GM19035 (cell line): ENCODE data around the gene SNPH.

Experiments
- ATAC-seq: cut with Tn5 transposase; IDR thresholded peaks from one replicate; pipeline ENCODE4 v1.9.1; 2021; ENCODE audit not compliant: unreplicated experiment

SNPH gene

GRCh38 chr20:1305712-1306111, 39.6 kb downstream of the SNPH start:
- no peak for ATAC-seq

GRCh38 chr20:1306316-1307135, 40.4 kb downstream of the SNPH start:
- ATAC-seq: no peak

GRCh38 chr20:1307171-1307570, 41.1 kb downstream of the SNPH start:
- no peak for ATAC-seq

GRCh38 chr20:1307571-1307971, 41.5 kb downstream of the SNPH start:
- no peak for ATAC-seq

GRCh38 chr20:1308067-1308701, 42.1 kb downstream of the SNPH start:
- ATAC-seq: no peak

GRCh38 chr20:1308702-1309095, 42.6 kb downstream of the SNPH start:
- no peak for ATAC-seq

GRCh38 chr20:1309439-1309847, 43.3 kb downstream of the SNPH start:
- ATAC-seq: no peak

- ATAC-seq: no peak
Observed at GRCh38 chr20:1310071-1310470, 44.0 kb downstream of the SNPH start.

- no peak for ATAC-seq
Observed at GRCh38 chr20:1310506-1311190, 44.6 kb downstream of the SNPH start.

GRCh38 chr20:1312308-1312707, 46.2 kb downstream of the SNPH start:
- no peak for ATAC-seq

- no peak for ATAC-seq
Observed at GRCh38 chr20:1312904-1313235, 46.8 kb downstream of the SNPH start.

GRCh38 chr20:1313236-1313964, 47.3 kb downstream of the SNPH start:
- no peak for ATAC-seq

GRCh38 chr20:1315804-1316203, 49.7 kb downstream of the SNPH start:
- ATAC-seq: no peak

- no peak for ATAC-seq
Observed at GRCh38 chr20:1317545-1318255, 51.6 kb downstream of the SNPH start.

GRCh38 chr20:1319051-1319450, 53.0 kb downstream of the SNPH start:
- no peak for ATAC-seq

- ATAC-seq: no peak
Observed at GRCh38 chr20:1319462-1319861, 53.4 kb downstream of the SNPH start.

GRCh38 chr20:1320016-1320415, 53.9 kb downstream of the SNPH start:
- ATAC-seq: no peak

- no peak for ATAC-seq
Observed at GRCh38 chr20:1320902-1321653, 55.0 kb downstream of the SNPH start.

GRCh38 chr20:1321654-1321939, 55.5 kb downstream of the SNPH start:
- ATAC-seq: no peak

- no peak for ATAC-seq
Observed at GRCh38 chr20:1322511-1323245, 56.6 kb downstream of the SNPH start.
